Head of caudate nucleus (tissue), 42 donors: ENCODE measurements around the gene TYK2.
A peak's percentile ranks its signal among the peaks of the same experiment; 100 is the strongest.

Experiments used
- DNase-seq, 42 donors: peaks; one replicate each; pipeline versions ENCODE4 v3.0.0 to v3.0.0-alpha.2; 2020 to 2021; ENCODE audit warnings: mixed read lengths in 7 of 42
- intact Hi-C: fragments of 100-400 bp; cut with DNase I; formaldehyde crosslinking; loops from one replicate; pipeline ENCODE4 v1.15.0; 2022

TYK2 gene

GRCh38 chr19:10321874-10322835 lies 58.2 kb downstream of the TYK2 start:
- no peak for DNase-seq
- intact Hi-C loops, result no loop called here

GRCh38 chr19:10321417-10321797 lies 59.0 kb downstream of the TYK2 start:
- intact Hi-C loops, result no loop called here
- DNase-seq, result no peak

- no peak for DNase-seq
- intact Hi-C loops, result no loop called here
Observed at GRCh38 chr19:10320602-10321416, 59.6 kb downstream of the TYK2 start.

- no peak for DNase-seq
- intact Hi-C loops, result no loop called here
Observed at GRCh38 chr19:10318807-10319682, 61.3 kb downstream of the TYK2 start.

- DNase-seq, result no peak
- intact Hi-C loops, result no loop called here
Observed at GRCh38 chr19:10317857-10318462, 62.4 kb downstream of the TYK2 start.

GRCh38 chr19:10317045-10317856 lies 63.1 kb downstream of the TYK2 start:
- intact Hi-C loops, result no loop called here
- DNase-seq, result no peak

GRCh38 chr19:10316229-10317044 lies 63.9 kb downstream of the TYK2 start:
- intact Hi-C loops, result no loop called here

GRCh38 chr19:10315335-10316214 lies 64.8 kb downstream of the TYK2 start, which contains the start of gene FDX2:
Gene FDX2 (minus strand): TSS chr19:10316015. CDS start chr19:10315996, 19 bp downstream.
- intact Hi-C loops, result loop anchor here (2.0 kb wide), 1 partner anchor 17 kb away; the partner anchor contains the start of gene RAVER1
- peak; percentile 82 to 97 (median 93) for DNase-seq

More at GRCh38 chr19:10316229-10317044, 63.9 kb downstream of the TYK2 start:
- DNase-seq, result peak in 8 of 42 donors; percentile 11 to 51 (median 30)

- DNase-seq, result no peak
- intact Hi-C loops, result no loop called here
Observed at GRCh38 chr19:10309423-10309822, 70.9 kb downstream of the TYK2 start, which contains the start of gene ZGLP1. Gene ZGLP1 (minus strand): TSS chr19:10309815.

- intact Hi-C loops, result no loop called here
- no peak for DNase-seq
Observed at GRCh38 chr19:10306327-10306726, 74.0 kb downstream of the TYK2 start.

- intact Hi-C loops, result no loop called here
- DNase-seq, result peak; percentile 45 to 94 (median 78)
Observed at GRCh38 chr19:10305139-10305806, 75.1 kb downstream of the TYK2 start.
